ENCODE measurements around the gene TRIB2.
A peak's percentile ranks its signal among the peaks of the same experiment; 100 is the strongest.

TRIB2 gene

GRCh38 chr2:12700989-12701388 lies 15.7 kb upstream of the TRIB2 start:
- DNase-seq (ENCODE audit: low read depth) = no peak

GRCh38 chr2:12701786-12702167 lies 15.0 kb upstream of the TRIB2 start:
- no peak for DNase-seq (ENCODE audit: low read depth)

GRCh38 chr2:12702168-12703121 lies 14.3 kb upstream of the TRIB2 start:
- DNase-seq (ENCODE audit: low read depth) = no peak

- no peak for DNase-seq (ENCODE audit: low read depth)
Measured at GRCh38 chr2:12704378-12704777, 12.4 kb upstream of the TRIB2 start.

- no peak for DNase-seq (ENCODE audit: low read depth)
Measured at GRCh38 chr2:12705230-12705629, 11.5 kb upstream of the TRIB2 start.

GRCh38 chr2:12705742-12706141 lies 11.0 kb upstream of the TRIB2 start:
- DNase-seq (ENCODE audit: low read depth) = no peak

- DNase-seq (ENCODE audit: low read depth) = no peak
Measured at GRCh38 chr2:12708508-12709206, 8.1 kb upstream of the TRIB2 start.

GRCh38 chr2:12709207-12709522 lies 7.6 kb upstream of the TRIB2 start:
- DNase-seq (ENCODE audit: low read depth) = no peak

GRCh38 chr2:12710301-12710700 lies 6.4 kb upstream of the TRIB2 start:
- no peak for DNase-seq (ENCODE audit: low read depth)

GRCh38 chr2:12711339-12711738 lies 5.4 kb upstream of the TRIB2 start:
- DNase-seq (ENCODE audit: low read depth) = no peak

GRCh38 chr2:12712881-12713280 lies 3.9 kb upstream of the TRIB2 start:
- no peak for DNase-seq (ENCODE audit: low read depth)

- DNase-seq (ENCODE audit: low read depth) = no peak
Measured at GRCh38 chr2:12714391-12715221, 2.1 kb upstream of the TRIB2 start.

GRCh38 chr2:12715258-12716031 lies 1.3 kb upstream of the TRIB2 start:
- DNase-seq (ENCODE audit: low read depth) = no peak

GRCh38 chr2:12716032-12716281 lies 779 bp upstream of the TRIB2 start:
- peak; percentile 81 for DNase-seq (ENCODE audit: low read depth)

- peak; percentile 62 for DNase-seq (ENCODE audit: low read depth)
Measured at GRCh38 chr2:12717191-12718014, 667 bp downstream of the TRIB2 start.

- no peak for DNase-seq (ENCODE audit: low read depth)
Measured at GRCh38 chr2:12718015-12718671, 1.4 kb downstream of the TRIB2 start.

- DNase-seq (ENCODE audit: low read depth) = no peak
Measured at GRCh38 chr2:12718711-12719399, 2.1 kb downstream of the TRIB2 start.

- no peak for DNase-seq (ENCODE audit: low read depth)
Measured at GRCh38 chr2:12719400-12720277, 2.9 kb downstream of the TRIB2 start.

GRCh38 chr2:12720278-12720620 lies 3.5 kb downstream of the TRIB2 start:
- DNase-seq (ENCODE audit: low read depth) = no peak

Measured in T follicular helper cell (primary cell).